ENCODE results near the gene GPATCH1. TPM values are rescaled to one million over a fixed set of nuclear protein-coding genes. Genes with fewer than 3 reads are reported as not detected.

Gene GPATCH1
- total RNA-seq, 2 donors from 2014 or later, result 10.4 to 10.7 TPM

DNA sequence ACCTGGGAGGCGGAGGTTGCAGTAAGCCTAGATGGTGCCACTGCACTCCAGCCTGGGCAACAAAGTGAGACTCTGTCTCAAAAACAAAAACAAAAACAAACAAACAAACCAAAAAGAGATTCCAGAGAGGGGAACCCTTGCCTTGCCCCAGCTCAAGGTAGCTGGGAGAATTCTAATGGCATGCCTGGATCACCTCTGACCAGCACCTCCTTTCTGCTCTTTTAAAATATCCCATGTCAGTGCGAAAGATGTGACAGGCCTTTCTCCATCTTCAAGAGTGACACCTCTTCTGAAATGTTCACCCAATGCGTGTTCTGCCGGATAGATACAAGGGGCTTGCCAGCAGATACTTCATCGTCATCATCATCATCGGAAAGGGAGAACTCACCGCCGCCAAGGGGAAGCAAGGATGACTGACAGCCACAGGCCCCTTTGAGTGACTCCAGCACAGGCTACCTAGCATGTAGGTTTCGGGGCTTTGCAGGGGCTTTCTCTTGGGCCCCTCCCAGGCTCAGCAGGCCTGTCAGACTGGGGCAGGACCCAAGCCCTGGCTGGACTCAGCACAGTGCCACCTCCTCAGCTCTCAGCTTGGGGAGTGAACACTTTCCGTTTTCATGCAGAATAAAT, 94.3 kb downstream of the GPATCH1 start:
- H3K9me3 Mint-ChIP-seq, result no peaks in the 10 kb centered on the region
- H3K4me1 Mint-ChIP-seq, result peaks cover 30% of the 10 kb centered on the region
- H3K4me3 Mint-ChIP-seq, result peak overlapping the region; percentile 93
- H3K36me3 Mint-ChIP-seq (ENCODE audit: low read depth), result peaks cover 20% of the 10 kb centered on the region
- no peak for ATAC-seq (replicated peaks)
- H3K27me3 Mint-ChIP-seq, result no peaks in the 10 kb centered on the region
- peak overlapping the region; percentile 99 for H3K27ac Mint-ChIP-seq

DNA sequence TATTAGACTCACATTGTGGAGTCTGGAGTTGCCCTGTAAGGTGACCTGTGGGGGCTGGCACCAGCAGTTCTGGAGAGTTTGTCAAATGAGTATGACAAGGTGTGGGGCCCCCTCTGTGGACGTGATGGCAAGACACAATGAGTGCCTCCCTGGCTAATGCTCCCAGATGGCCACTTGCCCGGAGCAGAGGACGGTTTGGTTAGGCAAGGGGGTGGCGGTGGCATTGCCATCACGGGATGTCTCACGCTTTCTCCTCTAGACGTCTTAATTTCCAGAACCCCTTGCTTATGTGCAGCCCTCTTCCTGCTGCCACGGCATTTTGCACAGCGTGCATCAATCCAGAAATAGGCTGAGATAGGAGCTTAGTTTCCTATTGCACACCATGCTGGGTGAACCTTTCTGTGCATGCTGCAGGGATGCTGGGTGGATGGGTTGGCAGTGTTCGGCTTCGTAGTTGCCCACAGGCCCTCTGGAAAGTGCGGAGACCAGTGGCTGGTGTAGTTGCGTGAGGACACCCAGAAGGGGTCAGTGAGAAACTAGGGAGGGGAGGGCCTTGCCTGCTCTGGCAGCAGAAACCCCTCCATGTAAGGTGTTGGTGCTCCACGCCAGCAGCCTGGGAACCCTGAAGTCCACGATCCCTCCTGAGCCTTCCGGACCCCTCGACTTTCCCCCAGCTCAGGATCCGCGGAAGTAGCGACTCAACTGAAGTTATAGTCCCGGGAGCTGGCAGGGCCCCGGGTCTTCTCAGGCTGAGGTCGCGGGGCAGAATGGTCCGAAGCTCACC, 95.1 kb downstream of the GPATCH1 start:
- ATAC-seq (replicated peaks), result no peak
- Mint-ChIP-seq H3K27me3 (no peaks in the 10 kb centered on the region), H3K4me1 (peaks cover 30% of the 10 kb centered on the region), H3K36me3 (ENCODE audit: low read depth) (peaks cover 20% of the 10 kb centered on the region), H3K9me3 (no peaks in the 10 kb centered on the region), H3K4me3 (peak overlapping the region; percentile 93), H3K27ac (peak overlapping the region; percentile 99)

DNA sequence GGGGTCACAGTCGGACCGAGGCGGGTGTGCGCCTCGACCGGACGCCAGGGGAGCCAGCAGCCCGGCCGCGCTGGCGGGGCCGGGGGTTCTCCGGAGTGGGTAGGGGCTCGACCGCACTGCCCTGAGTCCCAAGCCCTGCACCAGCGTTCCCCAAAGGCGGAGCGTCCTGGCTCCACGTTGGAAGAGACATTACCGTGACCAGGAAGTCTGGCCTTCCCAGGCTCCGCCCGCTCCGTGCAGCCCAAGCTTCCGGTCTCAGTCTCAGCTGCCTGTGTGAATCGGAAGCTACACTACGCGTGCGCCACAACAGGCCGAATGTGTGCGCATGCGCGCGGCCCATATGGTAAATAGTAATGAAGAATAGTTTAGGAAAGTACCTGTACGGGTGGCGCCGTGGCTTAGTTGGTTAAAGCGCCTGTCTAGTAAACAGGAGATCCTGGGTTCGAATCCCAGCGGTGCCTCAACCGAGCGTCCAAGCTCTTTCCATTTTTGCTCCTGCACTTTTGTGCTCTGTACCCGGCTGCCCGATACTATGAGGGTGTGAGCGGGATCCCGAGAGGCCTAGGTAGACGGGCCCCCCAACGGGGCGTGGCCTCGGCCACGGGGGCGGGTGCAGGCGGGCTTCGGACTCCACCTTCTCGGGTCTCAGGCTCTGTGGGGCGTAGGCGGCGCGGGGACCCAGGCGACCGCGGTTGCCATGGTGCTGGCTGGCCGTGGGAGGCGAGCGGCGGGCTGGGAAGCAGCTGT, 95.9 kb downstream of the GPATCH1 start:
- Mint-ChIP-seq H3K36me3 (ENCODE audit: low read depth) (peaks cover 20% of the 10 kb centered on the region), H3K9me3 (no peaks in the 10 kb centered on the region), H3K4me3 (peak overlapping the region; percentile 93), H3K27me3 (no peaks in the 10 kb centered on the region), H3K4me1 (peaks cover 30% of the 10 kb centered on the region), H3K27ac (peak overlapping the region; percentile 99)
- peak; percentile 89 for ATAC-seq (replicated peaks)

DNA sequence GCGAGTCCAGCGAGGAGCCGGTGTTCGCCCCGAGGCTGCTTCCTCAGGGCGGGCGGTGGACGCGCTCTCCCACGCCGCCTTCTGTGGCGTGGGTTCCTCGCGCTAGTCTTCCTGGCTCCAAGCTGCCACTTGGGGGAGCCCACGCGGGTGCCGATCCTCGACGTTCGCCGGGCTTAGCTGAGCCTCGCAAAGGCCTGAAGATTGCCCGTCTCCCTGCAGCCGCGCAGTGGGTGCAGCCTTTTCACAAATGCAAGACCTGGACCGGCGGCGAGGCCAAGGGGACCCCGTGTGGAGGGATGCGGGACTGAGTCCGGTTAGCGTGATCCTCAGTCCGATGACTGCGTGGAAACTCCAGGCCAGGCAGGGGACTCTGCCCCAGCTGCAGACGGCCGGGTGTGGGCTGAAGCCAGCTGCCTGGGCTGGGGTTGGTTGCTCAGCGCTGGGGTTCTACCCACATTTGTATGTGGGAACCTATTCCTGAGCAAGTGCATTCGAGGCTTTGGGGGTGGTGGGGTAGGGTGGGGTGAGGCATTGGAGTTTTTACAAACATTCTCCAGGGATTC, 96.5 kb downstream of the GPATCH1 start:
- peak; percentile 21 for ATAC-seq (replicated peaks)
- Mint-ChIP-seq H3K27ac (peak overlapping the region; percentile 99), H3K9me3 (no peaks in the 10 kb centered on the region), H3K36me3 (ENCODE audit: low read depth) (peaks cover 20% of the 10 kb centered on the region), H3K4me3 (peak overlapping the region; percentile 93), H3K4me1 (peaks cover 25% of the 10 kb centered on the region), H3K27me3 (no peaks in the 10 kb centered on the region)

Other genes with a start within 250 kb of the GPATCH1 start
- under 1 TPM in 1 of 2 donors, not detected in 1; 0.56 TPM for gene SLC7A9, start 211.4 kb upstream of the GPATCH1 start, total RNA-seq
- gene CEP89, start 109.2 kb upstream of the GPATCH1 start, total RNA-seq, result 10 to 100 TPM; 16.6 to 21.4 TPM
- 1 to 10 TPM; 8.2 to 9.6 TPM for gene FAAP24, start 108.9 kb upstream of the GPATCH1 start, total RNA-seq
- 1 to 10 TPM; 2.3 TPM for gene RHPN2, start 16.3 kb upstream of the GPATCH1 start, total RNA-seq
- gene WDR88, start 50.9 kb downstream of the GPATCH1 start, total RNA-seq, result under 1 TPM in 1 of 2 donors, not detected in 1; 0.58 TPM
- gene LRP3, start 113.1 kb downstream of the GPATCH1 start, total RNA-seq, result not detected
- gene SLC7A10, start 144.7 kb downstream of the GPATCH1 start, total RNA-seq, result not detected
- under 1 TPM; 0.21 to 0.26 TPM for gene CEBPA, start 221.4 kb downstream of the GPATCH1 start, total RNA-seq